DND-41 (cell line): ENCODE data around the gene GPR75.
"Not testable (repeated sequence)": the region's sequence is repeated elsewhere in the genome, so short reads cannot be mapped to it uniquely, and the experiment has no call there.

Source experiments
- EZH2 ChIP-seq: IDR thresholded peaks from 3 replicates; pipeline ENCODE4 v1.6.1; 2012; ENCODE audit warnings: borderline replicate concordance, low read depth, mild to moderate bottlenecking, moderate library complexity, low read length, inconsistent platforms; ENCODE audit not compliant: severe bottlenecking
- TF ChIP-seq, protein P1 (sequence below): IDR thresholded peaks from 2 replicates; pipeline ENCODE4 v1.5.1; 2012; ENCODE audit warnings: borderline replicate concordance, low read length, moderate library complexity, mild to moderate bottlenecking; ENCODE audit not compliant: poor library complexity, severe bottlenecking; ENCODE audit errors: extremely low read depth

DNA sequence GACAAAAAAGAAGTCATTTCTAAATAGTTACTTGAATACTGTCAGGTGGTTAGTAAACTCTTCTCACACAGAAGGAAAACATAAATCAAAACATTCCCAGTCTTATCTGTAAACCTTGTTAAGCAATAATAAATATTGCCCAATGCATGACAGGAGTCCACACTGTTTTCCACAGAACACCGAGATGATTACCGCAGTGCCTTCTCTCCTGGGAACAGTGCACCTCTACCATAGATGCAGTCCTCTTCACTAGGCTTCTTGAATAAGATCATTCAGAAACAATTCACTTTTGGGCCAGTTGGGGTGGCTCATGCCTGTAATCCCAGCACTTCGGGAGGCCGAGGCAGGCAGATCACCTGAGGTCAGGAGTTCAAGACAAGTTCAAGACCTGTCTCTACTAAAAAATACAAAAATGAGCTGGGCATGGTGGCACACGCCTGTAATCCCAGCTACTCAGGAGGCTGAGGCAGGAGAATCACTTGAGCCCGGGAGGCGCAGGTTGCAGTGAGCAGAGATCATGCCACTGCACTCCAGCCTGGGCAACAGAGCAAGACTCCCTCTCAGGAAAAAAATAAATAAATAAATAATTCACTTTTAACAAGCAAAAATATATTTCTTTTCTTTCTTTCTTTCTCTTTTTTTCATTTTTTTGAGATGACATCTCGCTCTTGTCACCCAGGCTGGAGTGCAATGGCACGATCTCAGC lies 8.6 kb downstream of the GPR75 start:
- TF ChIP-seq, protein P1, sequence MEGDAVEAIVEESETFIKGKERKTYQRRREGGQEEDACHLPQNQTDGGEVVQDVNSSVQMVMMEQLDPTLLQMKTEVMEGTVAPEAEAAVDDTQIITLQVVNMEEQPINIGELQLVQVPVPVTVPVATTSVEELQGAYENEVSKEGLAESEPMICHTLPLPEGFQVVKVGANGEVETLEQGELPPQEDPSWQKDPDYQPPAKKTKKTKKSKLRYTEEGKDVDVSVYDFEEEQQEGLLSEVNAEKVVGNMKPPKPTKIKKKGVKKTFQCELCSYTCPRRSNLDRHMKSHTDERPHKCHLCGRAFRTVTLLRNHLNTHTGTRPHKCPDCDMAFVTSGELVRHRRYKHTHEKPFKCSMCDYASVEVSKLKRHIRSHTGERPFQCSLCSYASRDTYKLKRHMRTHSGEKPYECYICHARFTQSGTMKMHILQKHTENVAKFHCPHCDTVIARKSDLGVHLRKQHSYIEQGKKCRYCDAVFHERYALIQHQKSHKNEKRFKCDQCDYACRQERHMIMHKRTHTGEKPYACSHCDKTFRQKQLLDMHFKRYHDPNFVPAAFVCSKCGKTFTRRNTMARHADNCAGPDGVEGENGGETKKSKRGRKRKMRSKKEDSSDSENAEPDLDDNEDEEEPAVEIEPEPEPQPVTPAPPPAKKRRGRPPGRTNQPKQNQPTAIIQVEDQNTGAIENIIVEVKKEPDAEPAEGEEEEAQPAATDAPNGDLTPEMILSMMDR: not testable (repeated sequence)
- not testable (repeated sequence) for TF ChIP-seq EZH2
